ENCODE measurements around the gene CSNK2A2.

Gene CSNK2A2

GRCh38 chr16:58198022-58198683 lies at the start of gene CSNK2A2:
Gene CSNK2A2 (minus strand): TSS chr16:58198106. CDS start chr16:58197736, 370 bp downstream.
- Histone ChIP-seq H3K9ac (ENCODE audit: low read length) (peak within 1 kb of the TSS; percentile 93), H3K4me3 (ENCODE audit: low read length) (peak within 1 kb of the TSS; percentile 97), H3K27me3 (replicated peaks; ENCODE audit: control insufficient read depth, insufficient read depth, low read length) (peaks cover 8% of the 10 kb centered on the region), H3K9me3 (ENCODE audit: control insufficient read depth, low read length) (no peaks in the 10 kb centered on the region), H3K4me1 (ENCODE audit: control insufficient read depth, insufficient read depth, low read length) (peaks cover 6% of the 10 kb centered on the region), H3K36me3 (ENCODE audit: control insufficient read depth, insufficient read depth, low read length, severe bottlenecking) (peaks cover 28% of the 10 kb centered on the region)
- DNase-seq (ENCODE audit: low read depth), result peak; percentile 87

DNA sequence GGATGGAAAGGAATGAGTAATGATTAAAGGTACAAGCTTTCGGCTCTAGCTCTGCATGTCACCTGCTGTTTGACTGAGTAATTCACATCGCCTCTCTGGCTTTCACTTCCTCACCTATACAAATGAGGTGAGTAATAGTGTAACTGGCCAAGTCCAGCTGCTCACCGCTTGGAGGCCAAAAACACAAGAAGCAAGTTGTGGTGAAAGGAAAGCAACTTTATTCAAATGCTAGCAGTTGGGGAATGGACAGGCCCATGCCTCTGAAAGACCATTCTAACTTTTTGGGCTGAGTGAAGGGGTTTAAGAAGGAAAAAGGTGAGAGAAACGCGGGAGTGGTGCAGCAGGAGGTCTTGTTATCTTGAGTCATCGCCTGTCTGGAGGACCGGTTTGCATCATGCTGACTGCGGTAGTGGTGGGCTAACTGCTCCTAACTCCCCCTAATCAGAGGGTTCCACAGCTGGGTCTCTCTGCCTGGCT lies 45.7 kb upstream of the CSNK2A2 start:
- Histone ChIP-seq H3K27me3 (replicated peaks; ENCODE audit: control insufficient read depth, insufficient read depth, low read length) (peaks cover 38% of the 10 kb centered on the region), H3K4me3 (ENCODE audit: low read length) (no peak overlapping the region), H3K9me3 (ENCODE audit: control insufficient read depth, low read length) (no peaks in the 10 kb centered on the region), H3K4me1 (ENCODE audit: control insufficient read depth, insufficient read depth, low read length) (no peaks in the 10 kb centered on the region), H3K9ac (ENCODE audit: low read length) (no peak overlapping the region), H3K36me3 (ENCODE audit: control insufficient read depth, insufficient read depth, low read length, severe bottlenecking) (no peaks in the 10 kb centered on the region)
- DNase-seq (ENCODE audit: low read depth), result no peak

GRCh38 chr16:58236831-58237230 lies 38.9 kb upstream of the CSNK2A2 start:
- Histone ChIP-seq H3K9ac (ENCODE audit: low read length) (no peak overlapping the region), H3K4me3 (ENCODE audit: low read length) (no peak overlapping the region), H3K9me3 (ENCODE audit: control insufficient read depth, low read length) (no peaks in the 10 kb centered on the region), H3K4me1 (ENCODE audit: control insufficient read depth, insufficient read depth, low read length) (peaks cover 3% of the 10 kb centered on the region), H3K36me3 (ENCODE audit: control insufficient read depth, insufficient read depth, low read length, severe bottlenecking) (no peaks in the 10 kb centered on the region), H3K27me3 (replicated peaks; ENCODE audit: control insufficient read depth, insufficient read depth, low read length) (peaks cover 46% of the 10 kb centered on the region)
- DNase-seq (ENCODE audit: low read depth), result no peak

GRCh38 chr16:58236231-58236690 lies 38.4 kb upstream of the CSNK2A2 start:
- no peaks in the 10 kb centered on the region for H3K36me3 ChIP-seq (ENCODE audit: control insufficient read depth, insufficient read depth, low read length, severe bottlenecking)
- H3K9ac ChIP-seq (ENCODE audit: low read length), result no peak overlapping the region
- peak; percentile 71 for DNase-seq (ENCODE audit: low read depth)
- peaks cover 46% of the 10 kb centered on the region for H3K27me3 ChIP-seq (replicated peaks; ENCODE audit: control insufficient read depth, insufficient read depth, low read length)
- H3K9me3 ChIP-seq (ENCODE audit: control insufficient read depth, low read length), result no peaks in the 10 kb centered on the region
- peaks cover 3% of the 10 kb centered on the region for H3K4me1 ChIP-seq (ENCODE audit: control insufficient read depth, insufficient read depth, low read length)
- H3K4me3 ChIP-seq (ENCODE audit: low read length), result peak overlapping the region; percentile 75

GRCh38 chr16:58235663-58236062 lies 37.8 kb upstream of the CSNK2A2 start:
- Histone ChIP-seq H3K4me1 (ENCODE audit: control insufficient read depth, insufficient read depth, low read length) (peaks cover 3% of the 10 kb centered on the region), H3K4me3 (ENCODE audit: low read length) (no peak overlapping the region), H3K27me3 (replicated peaks; ENCODE audit: control insufficient read depth, insufficient read depth, low read length) (peaks cover 46% of the 10 kb centered on the region), H3K36me3 (ENCODE audit: control insufficient read depth, insufficient read depth, low read length, severe bottlenecking) (no peaks in the 10 kb centered on the region), H3K9me3 (ENCODE audit: control insufficient read depth, low read length) (no peaks in the 10 kb centered on the region), H3K9ac (ENCODE audit: low read length) (no peak overlapping the region)
- DNase-seq (ENCODE audit: low read depth), result no peak

DNA sequence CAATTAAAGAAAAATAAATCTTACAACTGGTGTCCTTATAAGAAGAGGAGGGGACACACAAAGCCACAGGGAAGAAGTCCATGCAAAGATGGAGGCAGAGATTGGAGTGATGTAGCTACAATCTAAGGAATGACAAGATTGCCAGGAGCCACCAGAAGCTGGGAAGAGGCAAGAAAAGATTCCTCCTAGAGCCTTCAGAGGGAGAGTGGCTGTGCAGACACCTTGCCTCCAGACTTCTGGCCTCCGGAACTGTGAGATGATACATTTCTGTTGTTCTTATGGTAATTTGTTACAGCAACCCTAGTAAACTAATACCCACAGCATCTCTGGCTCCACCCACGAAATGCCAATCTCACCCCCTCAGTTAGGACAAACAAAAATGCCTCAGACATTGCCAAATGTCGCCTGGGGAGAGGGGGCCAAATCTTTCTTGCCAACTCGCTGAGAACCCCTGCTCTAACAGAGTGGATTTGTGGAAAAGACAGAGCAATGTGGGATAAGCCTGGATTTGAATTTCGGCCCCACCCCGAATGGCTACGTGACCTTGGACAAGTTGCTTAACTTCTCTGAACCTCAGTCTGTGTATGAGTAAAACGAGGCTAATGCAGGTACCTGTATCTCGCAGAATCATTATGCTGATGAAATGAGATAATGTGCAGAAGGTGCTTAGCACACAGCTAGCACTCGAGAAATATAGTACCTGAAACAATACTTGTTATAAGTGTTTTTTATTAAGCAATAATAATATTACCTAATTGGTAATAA lies 37.1 kb upstream of the CSNK2A2 start:
- H3K27me3 ChIP-seq (replicated peaks; ENCODE audit: control insufficient read depth, insufficient read depth, low read length), result peaks cover 46% of the 10 kb centered on the region
- H3K4me3 ChIP-seq (ENCODE audit: low read length), result no peak overlapping the region
- peaks cover 3% of the 10 kb centered on the region for H3K4me1 ChIP-seq (ENCODE audit: control insufficient read depth, insufficient read depth, low read length)
- no peaks in the 10 kb centered on the region for H3K9me3 ChIP-seq (ENCODE audit: control insufficient read depth, low read length)
- H3K36me3 ChIP-seq (ENCODE audit: control insufficient read depth, insufficient read depth, low read length, severe bottlenecking), result no peaks in the 10 kb centered on the region
- no peak for DNase-seq (ENCODE audit: low read depth)
- H3K9ac ChIP-seq (ENCODE audit: low read length), result no peak overlapping the region

- no peak overlapping the region for H3K9ac ChIP-seq (ENCODE audit: low read length)
- H3K27me3 ChIP-seq (replicated peaks; ENCODE audit: control insufficient read depth, insufficient read depth, low read length), result peaks cover 28% of the 10 kb centered on the region
- H3K4me3 ChIP-seq (ENCODE audit: low read length), result no peak overlapping the region
- no peaks in the 10 kb centered on the region for H3K4me1 ChIP-seq (ENCODE audit: control insufficient read depth, insufficient read depth, low read length)
- no peak for DNase-seq (ENCODE audit: low read depth)
- H3K36me3 ChIP-seq (ENCODE audit: control insufficient read depth, insufficient read depth, low read length, severe bottlenecking), result no peaks in the 10 kb centered on the region
- no peaks in the 10 kb centered on the region for H3K9me3 ChIP-seq (ENCODE audit: control insufficient read depth, low read length)
Observed at GRCh38 chr16:58230259-58230658, 32.4 kb upstream of the CSNK2A2 start.

- DNase-seq (ENCODE audit: low read depth), result no peak
- Histone ChIP-seq H3K4me3 (ENCODE audit: low read length) (no peak overlapping the region), H3K9me3 (ENCODE audit: control insufficient read depth, low read length) (no peaks in the 10 kb centered on the region), H3K4me1 (ENCODE audit: control insufficient read depth, insufficient read depth, low read length) (peaks cover 8% of the 10 kb centered on the region), H3K36me3 (ENCODE audit: control insufficient read depth, insufficient read depth, low read length, severe bottlenecking) (no peaks in the 10 kb centered on the region), H3K27me3 (replicated peaks; ENCODE audit: control insufficient read depth, insufficient read depth, low read length) (peaks cover 12% of the 10 kb centered on the region), H3K9ac (ENCODE audit: low read length) (no peak overlapping the region)
Observed at GRCh38 chr16:58226790-58227189, 28.9 kb upstream of the CSNK2A2 start.

DNA sequence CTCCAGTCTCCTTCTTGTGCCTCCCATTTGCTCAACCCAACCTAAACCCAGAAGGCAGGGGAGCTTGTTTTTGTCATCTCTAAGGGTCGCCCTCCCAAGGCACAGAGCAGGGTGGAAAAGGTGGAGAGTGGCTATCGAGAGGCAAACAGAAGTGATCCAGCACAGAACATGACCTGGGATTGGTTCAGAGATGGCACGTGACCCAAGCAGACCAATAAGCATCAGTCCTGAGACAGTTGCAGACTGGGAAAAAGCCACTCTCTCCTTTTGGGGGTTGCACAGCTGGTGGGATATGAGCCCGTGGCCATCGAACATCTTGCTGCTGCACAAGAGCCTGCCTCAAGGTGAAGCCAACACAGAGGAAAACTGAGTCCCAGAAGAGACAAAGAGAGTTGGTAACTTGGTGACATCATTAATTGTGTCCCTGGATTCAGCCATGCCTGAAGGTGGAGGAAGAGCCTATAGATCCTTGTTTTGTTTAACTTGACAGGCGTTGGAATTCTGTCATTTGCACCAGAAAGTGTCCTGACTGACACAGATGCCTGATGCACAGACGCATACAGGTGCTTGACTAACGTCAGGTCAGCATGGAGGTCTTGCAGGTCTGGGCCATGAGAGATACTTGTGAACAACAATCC lies 28.2 kb upstream of the CSNK2A2 start:
- no peak overlapping the region for H3K9ac ChIP-seq (ENCODE audit: low read length)
- H3K4me1 ChIP-seq (ENCODE audit: control insufficient read depth, insufficient read depth, low read length), result peaks cover 8% of the 10 kb centered on the region
- no peaks in the 10 kb centered on the region for H3K9me3 ChIP-seq (ENCODE audit: control insufficient read depth, low read length)
- H3K4me3 ChIP-seq (ENCODE audit: low read length), result no peak overlapping the region
- no peak for DNase-seq (ENCODE audit: low read depth)
- peaks cover 12% of the 10 kb centered on the region for H3K27me3 ChIP-seq (replicated peaks; ENCODE audit: control insufficient read depth, insufficient read depth, low read length)
- H3K36me3 ChIP-seq (ENCODE audit: control insufficient read depth, insufficient read depth, low read length, severe bottlenecking), result no peaks in the 10 kb centered on the region

DNA sequence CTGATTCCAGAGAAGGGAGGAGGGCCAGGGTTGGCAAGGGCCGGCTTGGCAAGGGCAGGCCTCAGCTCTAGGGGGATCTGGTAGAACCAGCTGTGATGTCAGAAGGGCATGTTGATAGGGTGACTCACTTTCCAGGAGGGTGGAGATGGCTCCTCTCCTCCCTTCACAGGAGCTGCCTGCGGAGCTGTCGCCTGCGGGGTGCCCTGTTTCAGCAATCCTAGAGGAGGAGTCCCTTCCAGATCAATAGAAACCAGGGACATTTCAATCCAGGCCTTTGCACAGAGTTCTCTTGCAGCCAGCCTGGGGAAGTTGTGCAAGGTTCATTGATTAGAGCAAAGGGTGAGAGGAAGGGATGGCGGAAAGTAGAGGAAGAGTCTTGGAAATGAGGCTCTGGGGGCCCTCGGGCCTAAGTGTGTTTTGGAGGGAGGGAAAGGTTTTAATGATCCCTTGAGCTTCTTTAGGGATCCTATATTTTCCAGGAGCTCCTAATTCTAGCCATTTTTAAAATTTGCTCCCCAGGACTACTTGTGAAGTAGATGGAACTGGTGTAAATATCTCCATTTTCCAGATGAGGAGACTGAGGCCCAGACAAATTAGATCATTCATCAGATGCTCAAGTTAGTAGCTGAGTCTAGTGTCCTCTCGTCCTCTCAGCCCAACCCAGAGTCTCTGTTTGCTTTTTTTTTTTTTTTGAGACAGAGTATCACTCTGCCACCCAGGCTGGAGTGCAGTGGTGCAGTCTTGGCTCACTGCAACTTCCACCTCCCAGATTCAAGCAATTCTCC lies 24.8 kb upstream of the CSNK2A2 start:
- peak; percentile 6 for DNase-seq (ENCODE audit: low read depth)
- Histone ChIP-seq H3K9ac (ENCODE audit: low read length) (no peak overlapping the region), H3K27me3 (replicated peaks; ENCODE audit: control insufficient read depth, insufficient read depth, low read length) (peaks cover 19% of the 10 kb centered on the region)

More for the DNA sequence above, 24.8 kb upstream of the CSNK2A2 start:
- peaks cover 8% of the 10 kb centered on the region for H3K4me1 ChIP-seq (ENCODE audit: control insufficient read depth, insufficient read depth, low read length)
- no peaks in the 10 kb centered on the region for H3K36me3 ChIP-seq (ENCODE audit: control insufficient read depth, insufficient read depth, low read length, severe bottlenecking)
- no peak overlapping the region for H3K4me3 ChIP-seq (ENCODE audit: low read length)
- H3K9me3 ChIP-seq (ENCODE audit: control insufficient read depth, low read length), result peaks cover 5% of the 10 kb centered on the region

All from adipocyte (in vitro differentiated cells).